ENCODE data around the gene CASZ1.

CASZ1 gene

DNA sequence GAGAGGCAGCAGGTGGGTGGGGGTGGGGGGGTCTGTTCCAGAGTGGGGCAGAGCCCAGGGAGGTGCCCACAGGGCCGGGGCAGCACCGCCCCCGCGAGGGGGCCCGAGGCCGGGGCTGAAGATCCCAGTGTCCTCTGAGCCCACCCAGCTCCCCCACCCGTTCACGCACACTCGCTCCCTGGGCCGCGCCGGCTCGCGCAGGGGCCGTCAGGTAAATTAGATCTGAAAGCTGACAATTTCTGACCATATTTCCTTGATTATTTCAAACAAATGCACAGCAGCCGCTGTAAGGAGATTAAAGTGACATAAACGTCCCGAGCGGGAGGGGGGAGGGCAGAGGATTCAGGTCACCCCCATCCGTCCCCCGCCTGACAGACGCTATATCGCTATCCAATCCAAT is 118.0 kb downstream of the CASZ1 start:
- H3K9ac ChIP-seq (ENCODE audit: low read length): no peak overlapping the region
- H3K9me3 ChIP-seq (ENCODE audit: control insufficient read depth, low read length): no peaks in the 10 kb centered on the region
- H3K27me3 ChIP-seq (ENCODE audit: control insufficient read depth, insufficient read depth, low read length): no peaks in the 10 kb centered on the region
- H3K36me3 ChIP-seq (ENCODE audit: control insufficient read depth, insufficient read depth, low read length): no peaks in the 10 kb centered on the region
- H3K4me1 ChIP-seq (ENCODE audit: control insufficient read depth, insufficient read depth, low read length): peaks cover 91% of the 10 kb centered on the region
- H3K4me3 ChIP-seq (ENCODE audit: low read length): no peak overlapping the region

DNA sequence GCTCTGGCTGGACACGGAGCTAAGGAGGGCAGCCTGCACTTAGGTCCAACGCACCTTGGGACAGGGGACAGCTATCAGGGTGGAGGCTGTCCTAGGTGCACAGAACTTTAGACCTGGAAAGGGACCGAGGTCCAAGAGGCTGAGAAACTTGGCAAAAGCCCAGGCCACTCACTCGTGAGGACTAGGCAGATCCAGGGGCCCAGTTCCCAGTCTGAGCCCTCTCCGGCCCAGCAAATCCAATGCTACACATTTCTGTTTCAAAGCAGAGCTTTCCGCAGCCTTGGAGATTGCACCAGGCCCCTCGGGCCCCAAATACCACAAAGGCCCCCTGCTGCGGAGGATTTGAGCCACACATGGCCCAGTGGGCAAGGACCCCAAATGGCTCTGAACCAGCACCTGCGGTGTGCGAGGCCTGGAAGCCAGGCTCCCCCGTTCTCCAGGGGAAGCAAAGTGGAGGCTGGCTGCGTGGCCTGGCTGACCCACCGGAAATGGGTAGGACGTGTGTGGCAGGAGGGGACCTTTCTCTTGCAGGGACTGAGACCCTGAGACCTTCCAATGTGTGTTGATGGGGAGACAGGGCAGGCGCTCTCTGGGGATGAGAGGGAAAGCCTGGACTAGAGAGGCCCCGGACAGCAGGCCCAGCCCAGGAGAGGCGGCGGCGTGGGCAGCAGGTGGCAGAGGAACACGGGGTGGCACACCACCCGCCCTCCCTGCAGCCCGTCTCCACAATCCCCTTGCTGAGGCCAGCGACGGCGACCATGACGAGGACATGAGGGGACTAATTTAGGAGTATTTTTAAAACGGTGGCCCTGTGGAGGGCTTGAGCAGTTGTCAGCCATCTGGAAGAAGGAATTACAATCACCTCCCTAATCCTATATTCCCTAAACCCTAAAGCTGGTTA is 118.7 kb downstream of the CASZ1 start:
- Histone ChIP-seq H3K36me3 (ENCODE audit: control insufficient read depth, insufficient read depth, low read length) (no peaks in the 10 kb centered on the region), H3K4me3 (ENCODE audit: low read length) (peak overlapping the region; percentile 1), H3K27me3 (ENCODE audit: control insufficient read depth, insufficient read depth, low read length) (no peaks in the 10 kb centered on the region), H3K9me3 (ENCODE audit: control insufficient read depth, low read length) (no peaks in the 10 kb centered on the region), H3K4me1 (ENCODE audit: control insufficient read depth, insufficient read depth, low read length) (peaks cover 85% of the 10 kb centered on the region), H3K9ac (ENCODE audit: low read length) (peak overlapping the region; percentile 61)

DNA sequence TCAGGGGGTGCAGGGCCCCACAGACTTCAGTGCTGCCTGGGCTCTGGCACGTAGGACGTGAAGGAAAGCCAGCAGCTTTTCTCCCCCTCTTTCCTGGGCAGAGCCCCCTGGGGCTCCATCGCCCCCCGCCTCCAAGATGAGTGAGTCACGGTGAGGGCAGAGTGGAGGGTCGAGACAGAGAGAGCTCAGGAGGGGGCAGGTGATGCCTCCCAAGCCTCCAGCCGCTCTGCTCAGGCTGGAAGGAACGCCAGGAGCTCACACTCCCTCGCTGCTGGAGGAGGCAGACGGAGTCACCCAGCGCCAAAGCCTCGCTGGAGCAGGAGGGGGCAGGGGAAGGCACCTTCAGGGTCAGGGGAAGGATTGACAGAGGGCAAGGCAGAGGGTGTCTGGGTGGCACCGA is 119.5 kb downstream of the CASZ1 start:
- H3K4me1 ChIP-seq (ENCODE audit: control insufficient read depth, insufficient read depth, low read length): peaks cover 77% of the 10 kb centered on the region
- H3K36me3 ChIP-seq (ENCODE audit: control insufficient read depth, insufficient read depth, low read length): no peaks in the 10 kb centered on the region
- peak overlapping the region; percentile 61 for H3K9ac ChIP-seq (ENCODE audit: low read length)
- H3K4me3 ChIP-seq (ENCODE audit: low read length): peak overlapping the region; percentile 1
- no peaks in the 10 kb centered on the region for H3K27me3 ChIP-seq (ENCODE audit: control insufficient read depth, insufficient read depth, low read length)
- H3K9me3 ChIP-seq (ENCODE audit: control insufficient read depth, low read length): no peaks in the 10 kb centered on the region

DNA sequence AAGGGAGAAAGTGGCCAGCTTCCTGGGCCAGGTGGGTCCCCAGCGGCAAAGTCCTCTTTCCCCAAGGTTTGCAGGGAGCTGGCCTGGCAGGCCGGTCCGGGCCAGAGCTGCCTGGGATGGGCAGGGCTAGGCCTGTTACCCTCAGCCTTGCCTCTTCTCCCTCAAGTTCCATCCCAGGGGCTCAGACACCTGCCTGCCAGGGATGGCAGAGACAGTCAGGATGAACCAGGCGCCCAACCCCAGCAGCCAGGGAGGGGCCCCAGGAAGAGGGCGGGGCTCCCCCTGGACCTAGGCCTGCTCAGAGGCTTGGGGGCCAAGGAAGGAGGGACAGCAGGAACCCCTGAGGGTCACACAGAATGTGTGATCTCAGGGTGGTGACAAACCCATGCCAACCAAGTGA is 120.6 kb downstream of the CASZ1 start:
- Histone ChIP-seq H3K9ac (ENCODE audit: low read length) (peak overlapping the region; percentile 2), H3K9me3 (ENCODE audit: control insufficient read depth, low read length) (no peaks in the 10 kb centered on the region), H3K4me1 (ENCODE audit: control insufficient read depth, insufficient read depth, low read length) (peaks cover 69% of the 10 kb centered on the region), H3K36me3 (ENCODE audit: control insufficient read depth, insufficient read depth, low read length) (no peaks in the 10 kb centered on the region), H3K27me3 (ENCODE audit: control insufficient read depth, insufficient read depth, low read length) (peaks cover 2% of the 10 kb centered on the region), H3K4me3 (ENCODE audit: low read length) (no peak overlapping the region)

DNA sequence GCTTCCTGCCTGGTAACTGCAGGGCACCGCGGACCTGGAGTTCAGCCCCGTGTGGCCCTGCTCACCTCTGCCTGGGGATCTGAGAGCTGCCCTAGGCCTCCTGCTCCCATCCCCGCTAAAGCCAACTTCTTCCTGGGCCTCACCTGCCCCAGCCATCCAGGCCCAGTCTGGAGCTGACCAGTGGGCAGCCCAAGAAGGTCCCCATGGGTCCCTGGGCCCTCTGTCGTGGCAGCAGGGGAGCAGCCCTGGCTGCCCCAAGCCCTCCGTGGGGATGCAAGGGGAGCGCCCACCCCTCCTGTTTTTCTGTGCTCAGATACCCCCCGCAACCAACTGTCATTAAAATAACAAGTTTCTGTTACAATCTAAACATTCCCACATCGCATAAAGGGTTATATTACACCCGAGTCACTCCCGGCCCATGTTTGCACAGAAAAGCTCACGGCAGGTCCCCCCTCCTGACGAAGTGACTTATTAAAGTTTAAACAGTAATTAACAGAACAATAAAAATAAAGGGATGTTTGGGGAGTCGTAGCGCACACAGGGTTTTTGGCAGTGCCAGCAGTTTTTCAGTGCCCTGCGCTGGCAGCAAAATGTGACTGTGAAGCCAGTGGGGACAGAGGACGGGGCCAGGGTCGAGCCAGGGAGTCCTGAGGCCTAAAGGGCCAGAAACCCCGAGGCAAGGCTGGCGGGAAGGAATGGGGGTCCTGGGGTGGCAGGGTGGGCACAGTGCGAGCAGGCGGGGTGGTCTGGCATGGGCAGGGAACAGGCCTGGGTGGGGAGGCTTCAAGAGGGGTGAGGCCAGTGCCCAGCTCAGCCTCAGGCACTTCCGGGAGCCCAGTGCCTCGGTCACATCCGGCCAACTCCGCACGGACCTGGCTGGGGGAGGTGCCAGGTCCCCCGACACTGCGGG is 121.5 kb downstream of the CASZ1 start:
- Histone ChIP-seq H3K4me1 (ENCODE audit: control insufficient read depth, insufficient read depth, low read length) (peaks cover 64% of the 10 kb centered on the region), H3K9ac (ENCODE audit: low read length) (peak overlapping the region; percentile 43), H3K27me3 (ENCODE audit: control insufficient read depth, insufficient read depth, low read length) (peaks cover 2% of the 10 kb centered on the region), H3K4me3 (ENCODE audit: low read length) (no peak overlapping the region), H3K36me3 (ENCODE audit: control insufficient read depth, insufficient read depth, low read length) (no peaks in the 10 kb centered on the region), H3K9me3 (ENCODE audit: control insufficient read depth, low read length) (no peaks in the 10 kb centered on the region)

DNA sequence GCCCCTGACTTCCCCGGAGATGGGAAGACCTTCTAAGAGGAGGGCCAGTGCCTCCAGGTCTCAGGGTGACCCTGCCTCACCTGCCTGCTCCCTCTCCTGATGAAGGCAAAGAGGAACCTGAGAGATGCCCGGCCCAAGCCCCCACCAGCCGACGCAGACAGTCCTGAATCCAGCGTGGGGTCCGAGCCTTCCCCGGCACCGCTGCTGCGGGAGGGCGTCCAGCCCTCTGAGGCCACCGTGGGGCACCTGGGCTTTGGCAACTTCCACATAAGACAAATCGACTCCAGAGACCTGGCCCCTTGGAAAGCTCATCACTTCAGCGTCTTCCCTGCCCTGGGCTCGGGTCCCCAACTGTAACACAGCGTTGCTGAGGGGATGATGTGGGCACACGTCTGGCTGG is 122.2 kb downstream of the CASZ1 start:
- Histone ChIP-seq H3K4me3 (ENCODE audit: low read length) (no peak overlapping the region), H3K4me1 (ENCODE audit: control insufficient read depth, insufficient read depth, low read length) (peaks cover 60% of the 10 kb centered on the region), H3K27me3 (ENCODE audit: control insufficient read depth, insufficient read depth, low read length) (peaks cover 2% of the 10 kb centered on the region), H3K9me3 (ENCODE audit: control insufficient read depth, low read length) (no peaks in the 10 kb centered on the region), H3K9ac (ENCODE audit: low read length) (no peak overlapping the region), H3K36me3 (ENCODE audit: control insufficient read depth, insufficient read depth, low read length) (no peaks in the 10 kb centered on the region)

DNA sequence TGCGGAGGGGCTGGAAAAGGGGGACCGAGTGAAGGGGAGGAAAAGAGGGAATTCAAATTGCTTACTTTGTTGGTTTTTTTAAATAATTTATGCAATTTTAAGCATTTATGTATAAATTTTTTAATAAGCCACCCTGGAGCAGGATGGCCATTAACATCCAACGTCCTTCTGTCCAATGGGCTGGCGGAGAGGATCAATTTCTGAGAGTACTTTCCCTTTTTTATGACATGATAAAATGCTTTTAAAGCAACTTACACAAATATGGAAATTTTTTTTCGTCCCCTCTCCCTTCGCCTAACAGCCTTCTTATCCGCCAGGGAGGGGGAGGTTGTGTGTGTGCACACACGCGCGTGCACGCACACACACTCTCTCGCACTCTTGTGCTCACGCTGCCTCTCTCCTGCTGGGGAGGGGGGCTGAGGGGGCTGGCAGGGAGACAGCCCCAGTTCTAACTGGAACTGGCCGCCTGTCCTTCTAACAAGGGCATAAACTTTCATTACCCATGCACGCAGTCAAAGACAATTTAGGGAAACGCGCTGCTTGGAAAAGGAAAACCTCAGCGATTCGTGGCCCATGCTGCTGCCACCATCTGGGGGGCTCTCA is 123.2 kb downstream of the CASZ1 start:
- Histone ChIP-seq H3K27me3 (ENCODE audit: control insufficient read depth, insufficient read depth, low read length) (peaks cover 2% of the 10 kb centered on the region), H3K4me1 (ENCODE audit: control insufficient read depth, insufficient read depth, low read length) (peaks cover 60% of the 10 kb centered on the region), H3K9ac (ENCODE audit: low read length) (no peak overlapping the region), H3K36me3 (ENCODE audit: control insufficient read depth, insufficient read depth, low read length) (no peaks in the 10 kb centered on the region), H3K9me3 (ENCODE audit: control insufficient read depth, low read length) (no peaks in the 10 kb centered on the region), H3K4me3 (ENCODE audit: low read length) (no peak overlapping the region)

DNA sequence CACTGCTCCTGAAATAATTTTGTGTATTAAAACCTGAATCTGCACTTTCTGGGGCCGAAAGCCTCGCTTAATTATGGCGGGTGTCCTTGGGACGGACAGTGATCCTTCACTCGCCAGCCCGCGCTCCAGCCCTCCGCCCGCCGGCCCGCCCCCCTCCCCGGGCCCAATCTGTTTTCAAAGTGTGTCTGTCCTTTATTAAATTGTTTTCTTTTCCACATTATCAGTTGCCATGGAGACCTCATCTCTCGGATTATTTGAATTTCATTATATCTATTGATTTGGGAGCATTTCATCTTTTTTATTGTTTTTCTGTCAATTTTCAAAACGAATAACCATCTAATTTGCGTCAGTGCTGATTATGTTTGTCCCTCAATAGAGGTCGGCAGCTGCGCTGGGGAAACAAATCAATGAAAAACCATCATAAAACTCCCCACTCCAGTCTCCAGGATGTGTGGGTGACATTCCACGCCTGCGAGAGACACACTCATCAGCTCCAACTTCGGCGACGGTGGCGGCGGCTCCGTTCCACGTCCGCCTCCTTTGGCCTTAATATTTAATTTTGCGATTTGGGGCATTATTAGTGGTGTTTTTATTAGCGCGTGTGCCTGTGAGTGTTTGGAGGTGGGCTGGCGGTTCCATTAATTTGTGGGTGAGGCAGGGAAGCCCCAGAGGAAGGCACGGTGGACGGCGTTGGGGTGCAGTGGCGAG is 123.9 kb downstream of the CASZ1 start:
- Histone ChIP-seq H3K36me3 (ENCODE audit: control insufficient read depth, insufficient read depth, low read length) (no peaks in the 10 kb centered on the region), H3K4me1 (ENCODE audit: control insufficient read depth, insufficient read depth, low read length) (peaks cover 58% of the 10 kb centered on the region), H3K9ac (ENCODE audit: low read length) (no peak overlapping the region), H3K9me3 (ENCODE audit: control insufficient read depth, low read length) (no peaks in the 10 kb centered on the region), H3K4me3 (ENCODE audit: low read length) (no peak overlapping the region), H3K27me3 (ENCODE audit: control insufficient read depth, insufficient read depth, low read length) (peaks cover 2% of the 10 kb centered on the region)

DNA sequence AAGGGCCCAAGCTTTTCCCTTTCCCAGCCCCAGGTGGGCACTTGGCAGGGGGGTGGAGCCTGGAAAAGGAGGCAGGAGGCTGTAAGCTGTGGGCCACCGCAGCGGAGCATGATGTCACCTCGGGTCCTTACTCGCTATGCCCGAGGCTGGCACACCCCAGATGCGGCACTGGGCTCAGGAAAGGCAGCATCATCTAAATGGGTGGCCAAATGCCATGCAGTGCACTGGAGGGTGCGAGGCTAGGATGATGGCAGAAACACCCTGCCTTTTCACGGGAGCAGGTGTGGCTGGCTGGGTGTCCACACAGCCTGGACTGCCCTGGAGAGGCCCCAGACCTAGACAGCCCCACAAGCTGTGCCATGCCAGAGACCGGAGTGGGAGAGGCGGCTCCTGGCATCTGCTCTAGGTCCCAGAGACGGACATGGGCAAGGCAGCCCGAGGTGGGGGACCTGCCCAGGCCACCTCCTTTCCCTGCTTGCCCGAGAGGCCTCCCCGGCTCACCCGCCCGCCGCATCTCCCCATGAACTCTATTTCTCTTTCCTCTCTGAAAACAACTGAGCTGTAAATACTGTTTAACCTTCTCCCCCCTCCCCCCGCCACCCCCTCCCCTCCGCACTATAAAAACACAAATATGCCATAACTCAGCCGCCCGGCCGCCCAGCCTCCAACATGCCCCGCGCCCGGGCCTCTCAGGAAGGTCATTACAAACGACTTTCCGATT is 124.7 kb downstream of the CASZ1 start:
- Histone ChIP-seq H3K36me3 (ENCODE audit: control insufficient read depth, insufficient read depth, low read length) (no peaks in the 10 kb centered on the region), H3K9me3 (ENCODE audit: control insufficient read depth, low read length) (no peaks in the 10 kb centered on the region), H3K27me3 (ENCODE audit: control insufficient read depth, insufficient read depth, low read length) (peaks cover 2% of the 10 kb centered on the region), H3K4me3 (ENCODE audit: low read length) (no peak overlapping the region), H3K9ac (ENCODE audit: low read length) (no peak overlapping the region), H3K4me1 (ENCODE audit: control insufficient read depth, insufficient read depth, low read length) (peaks cover 58% of the 10 kb centered on the region)

DNA sequence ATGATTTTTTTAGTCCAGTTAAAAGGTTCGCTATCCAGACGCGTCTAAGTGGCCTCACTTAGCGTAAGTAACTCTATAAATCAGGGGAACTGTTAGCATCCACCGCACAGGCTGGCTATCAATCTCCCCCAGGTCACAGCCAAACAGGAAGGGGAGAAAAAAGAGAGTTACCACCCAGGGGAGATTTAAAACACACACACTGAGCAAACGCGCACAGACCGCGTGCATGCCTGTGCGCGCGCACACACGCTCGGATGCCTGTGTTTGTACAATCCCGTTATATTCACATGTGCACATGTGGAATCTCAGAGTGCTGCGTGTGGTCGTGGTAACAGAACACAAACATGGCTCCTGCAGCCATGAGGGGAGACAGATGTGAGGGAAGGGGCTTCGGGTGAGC is 125.4 kb downstream of the CASZ1 start:
- peaks cover 2% of the 10 kb centered on the region for H3K27me3 ChIP-seq (ENCODE audit: control insufficient read depth, insufficient read depth, low read length)
- no peak overlapping the region for H3K4me3 ChIP-seq (ENCODE audit: low read length)
- no peaks in the 10 kb centered on the region for H3K9me3 ChIP-seq (ENCODE audit: control insufficient read depth, low read length)
- peaks cover 58% of the 10 kb centered on the region for H3K4me1 ChIP-seq (ENCODE audit: control insufficient read depth, insufficient read depth, low read length)
- H3K36me3 ChIP-seq (ENCODE audit: control insufficient read depth, insufficient read depth, low read length): no peaks in the 10 kb centered on the region
- H3K9ac ChIP-seq (ENCODE audit: low read length): no peak overlapping the region

DNA sequence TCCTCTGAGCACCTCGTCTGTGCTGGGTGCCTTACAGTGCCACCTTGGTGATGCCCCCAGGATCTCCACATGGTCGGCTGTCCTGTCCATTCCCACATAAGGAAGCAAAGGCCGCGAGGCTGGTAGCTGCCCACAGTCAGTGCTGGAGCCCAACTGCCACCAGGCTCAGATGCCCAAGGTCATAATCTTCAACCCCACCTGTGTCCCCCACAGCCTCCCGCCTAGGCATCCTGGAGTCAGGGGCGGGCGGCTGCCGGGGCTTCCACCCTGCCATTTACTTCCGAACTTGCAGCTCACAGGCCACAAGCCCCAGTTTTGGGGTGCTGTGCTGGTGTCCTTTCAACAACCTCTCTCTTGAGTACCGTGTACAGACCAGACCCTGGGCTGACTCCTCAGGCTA is 126.3 kb downstream of the CASZ1 start:
- H3K27me3 ChIP-seq (ENCODE audit: control insufficient read depth, insufficient read depth, low read length): peaks cover 2% of the 10 kb centered on the region
- H3K4me1 ChIP-seq (ENCODE audit: control insufficient read depth, insufficient read depth, low read length): peaks cover 57% of the 10 kb centered on the region
- H3K9ac ChIP-seq (ENCODE audit: low read length): no peak overlapping the region
- no peaks in the 10 kb centered on the region for H3K36me3 ChIP-seq (ENCODE audit: control insufficient read depth, insufficient read depth, low read length)
- no peak overlapping the region for H3K4me3 ChIP-seq (ENCODE audit: low read length)
- no peaks in the 10 kb centered on the region for H3K9me3 ChIP-seq (ENCODE audit: control insufficient read depth, low read length)
